SW 1271 (cell line): ENCODE measurements around the gene TOX4.
"Not testable (repeated sequence)": the region's sequence is repeated elsewhere in the genome, so short reads cannot be mapped to it uniquely, and the experiment has no call there.

Source experiments
- DNase-seq, 2 experiments: peaks; one replicate each; lab custom pipeline; 2025; lab: John Stamatoyannopoulos, UW

Gene TOX4

DNA sequence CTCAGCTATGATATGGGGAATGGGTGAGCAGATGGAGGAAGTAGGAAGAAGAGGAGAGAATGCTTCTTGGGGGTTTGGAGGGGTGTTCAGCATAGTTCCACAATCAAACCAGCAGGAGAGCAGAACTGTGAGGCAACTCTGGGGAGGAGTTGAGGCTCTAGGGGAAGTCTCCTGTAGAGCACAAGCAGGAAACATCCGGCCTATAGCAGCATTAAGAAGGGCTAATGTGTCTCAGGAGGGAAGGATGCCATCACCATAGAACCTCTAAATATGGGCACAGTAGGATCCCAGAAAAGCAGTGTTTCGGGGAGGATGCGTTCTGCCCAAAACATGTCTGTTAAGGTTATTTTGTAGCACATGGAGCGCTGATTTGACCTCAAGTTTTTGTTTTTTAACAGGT is 57.6 kb downstream of the TOX4 start:
- DNase-seq = no peak

GRCh38 chr14:21535545-21536417 is 58.8 kb downstream of the TOX4 start:
- no peak for DNase-seq

DNA sequence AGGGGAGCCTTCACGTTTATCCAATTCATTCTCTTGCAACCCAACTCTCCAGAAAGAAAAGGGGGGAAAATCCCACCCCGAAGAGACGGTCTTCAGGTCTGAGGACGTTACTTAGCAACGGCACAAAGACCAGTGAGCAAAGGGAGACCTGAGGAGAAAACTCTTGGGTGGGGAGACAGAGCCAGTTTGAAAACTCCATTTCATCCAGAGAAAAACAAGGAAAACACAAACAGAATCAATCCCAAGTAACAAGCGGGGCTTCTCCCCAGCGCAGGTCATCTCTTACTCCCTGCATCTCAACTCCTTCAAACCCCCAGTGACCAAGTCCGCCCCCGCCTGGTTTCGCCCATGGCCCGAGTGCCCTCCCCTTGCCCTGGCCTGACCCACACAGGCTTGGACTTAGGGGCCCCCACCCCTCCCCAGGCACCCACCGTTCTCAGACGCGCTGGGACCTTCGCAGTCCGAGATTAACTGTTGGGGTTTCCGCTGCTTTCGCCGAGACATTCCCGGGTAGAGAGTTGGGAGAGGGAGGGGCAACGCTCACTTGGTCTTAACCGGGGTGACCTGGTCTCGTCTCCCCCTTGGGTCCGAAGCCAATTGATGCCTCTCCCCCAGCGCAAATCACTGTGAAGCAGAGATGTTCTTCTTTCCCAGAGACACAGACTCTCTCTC is 59.6 kb downstream of the TOX4 start:
- DNase-seq = no peak

GRCh38 chr14:21537090-21537424 is 60.1 kb downstream of the TOX4 start:
- DNase-seq = no peak

DNA sequence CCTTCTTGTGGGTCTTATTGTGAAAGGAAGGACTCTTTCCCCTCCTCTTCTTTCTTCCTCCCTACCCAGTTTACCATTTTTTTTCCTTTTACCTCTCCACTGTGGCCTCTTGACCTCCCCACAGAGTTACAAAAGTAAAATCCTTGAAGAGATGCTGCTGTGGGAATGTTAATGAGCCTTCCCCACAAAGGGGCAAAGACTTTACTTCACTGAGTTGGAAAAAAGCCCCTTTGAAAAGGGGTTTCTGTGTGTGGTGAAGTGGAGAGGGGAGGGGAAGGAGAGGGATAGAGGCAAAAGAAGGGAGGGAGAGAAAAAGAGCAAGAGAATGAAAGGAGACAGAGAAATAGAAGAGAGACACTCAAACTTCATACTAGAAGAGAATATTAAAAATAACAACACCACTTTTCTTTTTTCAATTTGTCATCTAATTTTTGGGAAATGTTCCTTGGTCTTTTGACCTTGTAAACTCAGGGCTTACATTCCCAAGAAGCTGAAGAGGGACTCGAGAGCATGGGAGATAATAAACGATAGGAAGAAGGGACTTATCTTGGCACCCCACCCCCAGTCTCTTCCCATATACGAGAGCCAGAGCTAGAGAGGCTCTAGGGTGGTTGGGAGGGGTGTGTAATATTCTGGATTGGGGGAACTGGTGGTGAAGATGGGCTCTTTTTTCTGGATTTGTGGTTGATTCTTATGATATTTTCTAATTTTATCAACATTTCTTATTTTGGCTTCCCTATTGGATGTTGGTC is 62.4 kb downstream of the TOX4 start:
- DNase-seq = no peak

- DNase-seq = no peak
These were observed 64.5 kb downstream of the TOX4 start for GRCh38 chr14:21541413-21542074.

DNA sequence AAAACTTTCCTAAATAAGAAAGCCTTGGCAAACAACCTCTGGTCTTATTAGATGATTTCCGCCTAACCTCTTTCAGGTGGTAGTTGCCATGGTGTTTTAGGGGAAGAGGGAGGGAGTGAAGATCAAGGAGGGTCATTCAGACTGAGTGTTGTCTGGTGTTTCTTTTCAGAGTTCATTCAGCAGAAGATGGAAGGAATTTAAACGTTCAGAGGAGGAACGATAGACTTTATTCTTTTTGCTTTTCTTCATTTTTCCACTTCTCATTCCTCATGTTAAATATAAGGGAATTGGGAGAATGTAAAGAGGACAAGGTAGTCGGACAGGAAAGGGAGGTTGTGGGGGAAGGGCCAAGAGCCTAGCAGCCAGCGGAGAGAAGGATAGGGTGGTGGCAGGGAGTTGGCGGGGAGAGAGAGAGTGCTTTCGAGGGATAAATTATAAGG is 66.5 kb downstream of the TOX4 start:
- no peak for DNase-seq

DNA sequence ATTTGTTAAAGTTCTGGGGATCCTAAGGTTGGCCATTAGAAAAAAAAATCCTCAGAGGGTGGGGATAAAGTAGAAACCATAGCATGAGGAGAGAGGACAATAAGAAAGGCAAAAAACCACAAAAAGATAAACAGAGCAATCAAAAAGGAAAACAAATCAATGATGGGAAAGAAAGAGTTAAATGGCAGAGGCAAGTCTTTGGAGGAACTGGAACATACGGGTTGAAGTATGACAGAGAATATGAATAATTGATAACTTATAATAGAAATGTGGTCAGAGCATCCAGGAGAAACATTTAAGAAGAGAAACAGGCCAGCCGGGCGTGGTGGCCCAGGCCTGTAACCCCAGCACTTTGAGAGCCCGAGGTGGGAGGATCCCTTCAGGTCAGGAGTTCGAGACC is 67.0 kb downstream of the TOX4 start:
- DNase-seq = no peak

GRCh38 chr14:21544588-21544987 is 67.6 kb downstream of the TOX4 start:
- DNase-seq = not testable (repeated sequence)
